Activated naive CD4-positive, alpha-beta T cell treated with Interleukin-2 at 50 U/mL for 16 hours (primary cell): ENCODE results near the gene TASOR.
"Not testable (repeated sequence)": the region's sequence is repeated elsewhere in the genome, so short reads cannot be mapped to it uniquely, and the experiment has no call there.

Source experiments
- DNase-seq: peaks from one replicate; pipeline ENCODE4 v3.0.0-alpha.2; 2020

The TASOR gene, protein sequence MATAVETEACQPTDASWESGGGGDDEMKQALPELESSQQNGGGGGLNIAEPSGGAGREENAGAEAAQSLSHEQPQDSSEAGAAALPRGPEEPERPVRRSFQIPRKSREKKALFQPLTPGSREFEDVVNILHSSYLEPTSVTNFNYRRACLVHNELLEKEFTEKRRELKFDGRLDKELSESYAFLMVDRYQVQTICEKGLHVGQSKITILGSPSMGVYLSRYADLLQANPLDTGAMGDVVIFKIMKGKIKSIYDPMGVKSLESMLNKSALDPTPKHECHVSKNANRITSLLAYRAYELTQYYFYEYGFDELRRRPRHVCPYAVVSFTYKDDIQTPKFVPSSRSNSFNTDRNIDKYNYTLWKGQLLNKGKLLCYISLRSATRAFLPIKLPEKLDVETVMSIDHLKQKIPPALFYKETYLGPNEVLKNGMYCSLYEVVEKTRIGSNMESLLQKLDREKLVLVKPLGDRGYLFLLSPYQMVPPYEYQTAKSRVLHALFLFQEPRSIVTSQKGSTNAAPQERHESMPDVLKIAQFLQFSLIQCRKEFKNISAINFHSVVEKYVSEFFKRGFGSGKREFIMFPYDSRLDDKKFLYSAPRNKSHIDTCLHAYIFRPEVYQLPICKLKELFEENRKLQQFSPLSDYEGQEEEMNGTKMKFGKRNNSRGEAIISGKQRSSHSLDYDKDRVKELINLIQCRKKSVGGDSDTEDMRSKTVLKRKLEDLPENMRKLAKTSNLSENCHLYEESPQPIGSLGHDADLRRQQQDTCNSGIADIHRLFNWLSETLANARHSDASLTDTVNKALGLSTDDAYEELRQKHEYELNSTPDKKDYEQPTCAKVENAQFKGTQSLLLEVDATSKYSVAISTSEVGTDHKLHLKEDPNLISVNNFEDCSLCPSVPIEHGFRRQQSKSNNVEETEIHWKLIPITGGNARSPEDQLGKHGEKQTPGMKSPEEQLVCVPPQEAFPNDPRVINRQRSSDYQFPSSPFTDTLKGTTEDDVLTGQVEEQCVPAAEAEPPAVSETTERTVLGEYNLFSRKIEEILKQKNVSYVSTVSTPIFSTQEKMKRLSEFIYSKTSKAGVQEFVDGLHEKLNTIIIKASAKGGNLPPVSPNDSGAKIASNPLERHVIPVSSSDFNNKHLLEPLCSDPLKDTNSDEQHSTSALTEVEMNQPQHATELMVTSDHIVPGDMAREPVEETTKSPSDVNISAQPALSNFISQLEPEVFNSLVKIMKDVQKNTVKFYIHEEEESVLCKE (N-terminal part only)

DNA sequence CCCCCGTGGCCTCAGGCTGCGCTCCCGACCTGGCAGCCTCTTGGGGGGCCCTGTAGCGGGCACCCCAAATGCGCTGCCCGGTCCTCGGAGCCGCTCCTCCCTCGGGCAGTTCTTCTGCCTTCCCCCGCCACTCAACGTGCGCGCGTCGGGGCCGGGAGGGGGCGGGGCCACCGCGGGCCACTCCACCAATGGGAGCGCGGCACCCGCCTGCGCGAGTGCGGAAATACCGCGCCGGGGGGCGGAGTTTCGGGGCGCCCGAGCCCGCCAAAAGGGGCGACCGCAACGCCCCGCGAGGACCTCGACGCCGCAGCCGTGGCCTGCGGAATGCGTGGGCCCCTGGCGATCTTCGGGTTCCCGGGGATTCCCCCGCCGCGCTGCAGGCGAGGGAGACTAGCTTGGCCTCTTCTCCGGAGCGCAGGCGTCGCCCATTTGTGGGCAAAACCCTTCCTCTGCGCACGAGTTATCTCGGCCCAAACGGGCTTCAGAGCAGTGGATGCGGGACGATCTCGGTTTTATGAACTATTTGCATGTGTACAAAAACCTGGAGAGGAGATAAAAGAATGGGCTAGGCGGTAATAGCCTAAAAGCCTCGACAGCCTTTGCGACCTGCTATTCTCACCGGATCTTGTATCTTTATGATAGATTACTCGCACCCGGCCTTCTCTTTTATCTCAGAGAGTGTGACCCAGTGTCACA lies at the start of gene TASOR:
TASOR (minus strand) TSS at position 144 of the 696 bp plus-strand sequence. CDS start 259 bp downstream, outside the sequence.
- DNase-seq = peak; percentile 88

GRCh38 chr3:56732109-56732508 lies 49.0 kb upstream of the TASOR start:
- no peak for DNase-seq

- peak; percentile 58 for DNase-seq
These were observed 42.1 kb upstream of the TASOR start for GRCh38 chr3:56725175-56725574.

GRCh38 chr3:56724676-56725075 lies 41.6 kb upstream of the TASOR start:
- no peak for DNase-seq

GRCh38 chr3:56720849-56721248 lies 37.8 kb upstream of the TASOR start:
- no peak for DNase-seq

GRCh38 chr3:56718809-56719208 lies 35.7 kb upstream of the TASOR start:
- DNase-seq = not testable (repeated sequence)

GRCh38 chr3:56711344-56711743 lies 28.3 kb upstream of the TASOR start:
- DNase-seq = no peak

- DNase-seq = peak; percentile 27
These were observed 24.3 kb upstream of the TASOR start for GRCh38 chr3:56707412-56707811.

DNA sequence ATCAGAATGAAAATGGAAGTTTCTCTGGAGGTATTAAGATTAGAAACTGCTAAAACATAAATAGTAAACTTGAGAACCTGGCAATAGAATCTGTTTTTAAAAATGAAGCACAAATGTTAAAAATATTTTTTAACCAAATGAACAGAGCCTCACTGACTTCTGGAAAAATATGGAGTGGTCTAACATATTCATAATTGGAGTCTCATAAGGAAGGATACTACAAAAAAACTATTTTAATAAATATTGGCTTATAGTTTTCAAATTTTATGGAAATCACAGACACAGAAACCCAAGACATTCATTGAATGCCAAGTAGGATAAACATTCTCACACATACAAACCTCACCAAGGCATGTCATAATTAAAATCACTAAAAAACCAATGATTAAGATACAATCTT lies 23.6 kb upstream of the TASOR start:
- no peak for DNase-seq

DNA sequence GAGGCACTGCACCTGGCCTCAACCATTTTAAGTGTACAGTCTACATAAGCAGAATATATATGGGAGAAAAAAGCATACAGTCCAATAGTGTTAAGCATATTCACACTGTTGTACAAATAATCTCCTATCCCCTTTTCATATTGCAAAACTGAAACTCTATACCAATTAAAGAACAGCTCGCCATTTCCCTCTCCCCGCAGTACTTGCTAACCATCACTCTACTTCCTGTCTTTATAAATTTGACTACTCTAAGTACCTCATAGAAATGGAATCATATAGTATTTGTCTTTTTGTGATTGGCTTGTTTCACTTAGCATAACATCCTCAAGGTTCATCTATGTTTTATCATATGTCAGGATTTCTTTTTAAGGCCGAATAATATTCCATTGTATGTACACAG lies 21.6 kb upstream of the TASOR start:
- DNase-seq = no peak

GRCh38 chr3:56702490-56703315 lies 19.6 kb upstream of the TASOR start:
- peak; percentile 28 for DNase-seq

DNA sequence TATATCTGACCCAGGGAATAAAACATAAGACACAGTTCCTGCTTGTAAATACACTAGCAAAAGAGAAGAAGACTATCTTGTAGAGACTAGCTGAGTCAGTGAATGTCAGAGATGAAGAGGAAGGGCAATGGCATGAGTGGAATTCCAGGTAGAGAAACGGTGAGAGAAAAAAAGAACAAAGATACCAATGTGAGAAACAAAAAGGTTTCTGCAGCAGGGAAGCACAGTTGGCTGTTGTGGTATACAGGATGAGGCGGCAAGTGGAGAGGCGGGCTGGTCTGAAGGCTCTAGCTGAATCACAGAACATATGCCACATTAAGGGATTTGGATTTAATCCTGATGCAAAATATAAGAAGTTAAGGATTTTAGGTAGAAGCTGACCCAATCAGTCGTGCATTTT lies 17.1 kb upstream of the TASOR start:
- no peak for DNase-seq

DNA sequence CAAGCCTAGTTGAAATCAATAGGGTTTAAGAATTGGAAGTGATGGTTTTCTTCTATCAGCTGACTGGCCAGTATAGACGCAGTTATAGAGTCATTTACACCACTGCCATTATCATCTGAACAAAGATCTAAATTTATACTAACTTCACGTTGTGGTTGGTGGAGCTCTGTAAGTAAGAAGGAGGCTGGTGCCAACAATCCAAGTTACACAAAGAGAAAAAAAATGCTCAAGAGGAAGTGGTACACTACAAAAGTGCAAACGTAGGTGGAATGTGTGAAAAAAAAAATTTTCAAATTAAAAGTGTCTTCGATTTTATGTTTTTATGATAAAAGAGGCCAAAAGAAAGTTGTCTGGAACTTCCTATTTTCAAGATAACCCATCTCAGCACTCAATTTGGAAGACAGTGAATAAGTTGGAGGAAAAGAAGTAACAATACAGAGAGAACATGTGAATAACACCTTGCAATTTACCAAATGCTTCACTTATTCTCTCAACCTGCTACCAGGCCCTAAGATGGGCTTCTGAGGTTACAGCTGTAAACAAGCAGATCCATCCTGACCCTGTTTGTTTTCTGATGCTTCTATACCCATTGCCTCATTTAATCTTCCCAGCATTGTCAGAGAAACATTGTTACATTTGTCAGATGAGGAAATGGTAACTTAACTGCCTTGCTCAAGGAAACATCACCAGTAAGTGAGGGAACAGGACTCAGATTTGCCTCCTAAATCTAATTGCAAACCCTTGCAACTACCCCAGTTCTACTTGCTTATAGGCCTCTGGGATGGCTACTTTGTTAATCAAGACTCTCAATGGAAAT lies 12.0 kb upstream of the TASOR start:
- DNase-seq = no peak

DNA sequence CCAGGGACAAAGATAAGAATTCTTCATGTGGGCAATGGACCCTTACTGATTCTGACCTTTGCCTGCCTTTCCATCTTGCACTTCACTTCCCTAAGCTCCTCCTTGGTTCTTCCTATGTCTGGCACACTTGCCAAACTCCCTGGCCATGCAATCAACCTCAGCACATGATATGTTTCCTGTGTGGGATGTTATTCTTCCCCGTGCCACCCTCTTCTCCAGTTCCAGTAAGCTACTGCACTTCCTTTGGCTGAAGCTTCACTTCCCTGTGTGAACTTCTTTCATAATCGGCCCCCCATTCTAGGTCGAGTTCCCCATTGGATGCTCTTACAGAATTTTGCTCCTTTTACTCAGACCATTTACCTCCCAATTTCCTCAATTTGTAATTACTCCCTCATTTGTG lies 10.7 kb upstream of the TASOR start:
- DNase-seq = no peak

- DNase-seq = not testable (repeated sequence)
These were observed 9.7 kb upstream of the TASOR start for GRCh38 chr3:56692520-56693433.

DNA sequence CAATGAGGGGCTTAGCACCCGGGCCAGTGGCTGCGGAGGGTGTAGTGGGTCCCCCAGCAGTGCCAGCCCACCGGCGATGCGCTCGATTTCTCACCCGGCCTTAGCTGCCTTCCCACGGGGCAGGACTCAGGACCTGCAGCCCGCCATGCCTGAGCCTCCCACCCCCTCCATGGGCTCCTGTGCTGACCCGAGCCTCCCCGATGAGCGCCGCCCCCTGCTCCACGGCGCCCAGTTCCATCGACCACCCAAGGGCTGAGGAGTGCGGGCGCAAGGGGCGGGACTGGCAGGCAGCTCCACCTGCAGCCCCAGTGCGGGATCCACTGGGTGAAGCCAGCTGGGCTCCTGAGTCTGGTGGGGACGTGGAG lies 8.9 kb upstream of the TASOR start:
- not testable (repeated sequence) for DNase-seq

GRCh38 chr3:56691165-56692000 lies 8.3 kb upstream of the TASOR start:
- DNase-seq = no peak

DNA sequence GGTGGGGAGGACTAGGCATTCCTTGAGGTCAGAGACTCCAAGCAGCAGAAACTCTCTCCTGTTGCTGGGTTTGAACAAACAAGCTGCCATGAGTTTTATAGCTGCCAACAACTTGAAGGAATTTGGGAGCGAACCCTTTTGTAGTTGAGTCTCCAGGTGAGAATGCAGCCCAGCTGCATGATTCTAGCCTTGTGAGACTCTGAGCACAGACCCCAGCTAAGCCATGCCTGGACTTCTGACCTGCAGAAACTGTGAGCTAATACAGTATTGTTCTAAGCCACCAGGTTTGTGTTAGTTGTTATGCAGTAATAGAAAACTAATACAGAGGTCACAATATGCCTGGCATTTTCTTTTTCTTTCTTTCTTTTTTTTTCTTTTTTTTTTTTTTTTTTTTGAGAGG lies 6.2 kb upstream of the TASOR start:
- no peak for DNase-seq

DNA sequence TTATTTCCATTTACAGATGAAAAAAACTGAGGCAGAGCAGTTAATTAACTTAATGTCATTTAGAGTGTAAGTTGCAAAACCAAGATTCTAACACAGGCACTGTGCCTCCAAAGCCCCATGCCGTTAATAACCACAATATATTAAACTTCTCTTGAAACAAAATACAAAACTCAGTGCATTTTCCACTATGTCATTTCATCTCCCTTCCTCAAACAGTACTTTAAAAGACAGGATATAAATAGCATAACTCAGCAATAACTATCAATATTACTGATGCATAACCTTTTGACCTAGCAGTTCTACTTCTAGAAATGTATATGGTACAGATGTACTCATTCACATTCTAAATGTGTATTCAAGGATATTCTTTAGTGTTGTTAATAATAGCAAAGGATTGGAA lies 5.1 kb upstream of the TASOR start:
- no peak for DNase-seq
